HepG2 (cell line): Measurements from ENCODE around the gene TMBIM1. TPM values are rescaled to one million over a fixed set of nuclear protein-coding genes. Genes with fewer than 3 reads are reported as not detected.
A peak's percentile ranks its signal among the peaks of the same experiment; 100 is the strongest.

Experiments used
- ARNTL ChIP-seq: sonication (generic); formaldehyde crosslinking; IDR thresholded peaks from 2 replicates; pipeline ENCODE4 v1.4.0; 2020; ENCODE audit warnings: mild to moderate bottlenecking, missing genetic modification reagents
- DNMT1 ChIP-seq: sonication (generic); formaldehyde crosslinking; IDR thresholded peaks from 2 replicates; pipeline ENCODE4 v1.5.1; 2020; ENCODE audit warnings: mild to moderate bottlenecking, missing genetic modification reagents
- ELF1 ChIP-seq: sonication (generic); formaldehyde crosslinking; IDR thresholded peaks from 2 replicates; pipeline ENCODE4 v1.4.0; 2020; ENCODE audit warnings: missing genetic modification reagents
- ETV5 ChIP-seq: IDR thresholded peaks from 2 replicates; pipeline ENCODE4 v1.6.1; 2018; ENCODE audit warnings: missing biosample characterization, missing genetic modification reagents, inconsistent platforms, borderline replicate concordance
- GABPA ChIP-seq, 2 experiments: IDR thresholded peaks; 2 replicates each; pipeline ENCODE4 v1.6.1; 2011 to 2016; ENCODE audit warnings: low read depth in 2 of 2, low read length in 1 of 2, missing biosample characterization in 1 of 2, missing genetic modification characterization in 1 of 2
- GTF2F1 ChIP-seq: fragments of 150-350 bp; IDR thresholded peaks from 2 replicates; pipeline ENCODE4 v1.6.1; 2014; ENCODE audit warnings: low read length
- GTF3A ChIP-seq: sonication (generic); formaldehyde crosslinking; conservative IDR thresholded peaks from 2 replicates; pipeline ENCODE4 v1.4.0; 2020; ENCODE audit warnings: mild to moderate bottlenecking, missing genetic modification reagents
- HDAC1 ChIP-seq: sonication (generic); formaldehyde crosslinking; IDR thresholded peaks from 2 replicates; pipeline ENCODE4 v1.5.1; 2020; ENCODE audit warnings: mild to moderate bottlenecking, missing genetic modification reagents
- HDAC6 ChIP-seq: fragments of 200-600 bp; sonication (generic); IDR thresholded peaks from 2 replicates; pipeline ENCODE4 v1.7.0; 2017; ENCODE audit warnings: mild to moderate bottlenecking, antibody characterized with exemption, low read length, low read depth
- MAFK ChIP-seq, 2 experiments: IDR thresholded peaks in 1 of 2; conservative IDR thresholded peaks in 1 of 2; 2 replicates each; pipeline ENCODE4 v1.6.1; 2011; ENCODE audit warnings: improper control_type of control experiment in 2 of 2, low read length in 2 of 2
- MAZ ChIP-seq, 2 experiments: sonication (generic) in 1 of 2; formaldehyde crosslinking in 1 of 2; IDR thresholded peaks; 2 replicates each; pipeline versions ENCODE4 v1.5.0 to v1.6.1; 2012 to 2020; ENCODE audit warnings: low read depth in 2 of 2, mild to moderate bottlenecking in 2 of 2, borderline replicate concordance in 1 of 2, improper control_type of control experiment in 1 of 2, low read length in 1 of 2, missing genetic modification reagents in 1 of 2, moderate library complexity in 1 of 2
- MXI1 ChIP-seq: IDR thresholded peaks from 3 replicates; pipeline ENCODE4 v1.6.1; 2012; ENCODE audit warnings: low read depth, low read length, inconsistent platforms, borderline replicate concordance
- PCBP2 ChIP-seq: fragments of 200-400 bp; formaldehyde crosslinking; optimal IDR thresholded peaks from 2 replicates; pipeline ENCODE3; 2018; ENCODE audit warnings: low read length, low read depth; ENCODE audit not compliant: poor library complexity, severe bottlenecking
- PHF5A ChIP-seq: IDR thresholded peaks from one replicate; pipeline ENCODE4 v1.6.1; 2018; ENCODE audit warnings: low read depth, missing genetic modification reagents; ENCODE audit not compliant: unreplicated experiment
- SP1 ChIP-seq, 2 experiments: fragments of 450-650 bp in 1 of 2; sonication (generic) in 1 of 2; formaldehyde crosslinking in 1 of 2; IDR thresholded peaks; 2 replicates each; pipeline versions ENCODE4 v1.4.0 to v1.6.1; 2016 to 2020; ENCODE audit warnings: missing genetic modification reagents in 1 of 2
- TEAD3 ChIP-seq: optimal IDR thresholded peaks from 2 replicates; pipeline ENCODE3; 2016; ENCODE audit warnings: borderline replicate concordance
- YY1 ChIP-seq: IDR thresholded peaks from 2 replicates; pipeline ENCODE4 v1.6.1; 2011; ENCODE audit warnings: low read length, low read depth, moderate library complexity, mild to moderate bottlenecking; ENCODE audit not compliant: insufficient read depth, insufficient replicate concordance
- ZBTB21 ChIP-seq: sonication (generic); formaldehyde crosslinking; IDR thresholded peaks from 2 replicates; pipeline ENCODE4 v1.4.0; 2020; ENCODE audit warnings: missing genetic modification reagents
- ZBTB3 ChIP-seq: sonication (generic); formaldehyde crosslinking; IDR thresholded peaks from 2 replicates; pipeline ENCODE4 v1.4.0; 2020; ENCODE audit warnings: low read depth, mild to moderate bottlenecking, moderate library complexity, missing genetic modification reagents, borderline replicate concordance
- ZNF235 ChIP-seq: sonication (generic); formaldehyde crosslinking; IDR thresholded peaks from 2 replicates; pipeline ENCODE4 v1.8.1; 2023; ENCODE audit warnings: mild to moderate bottlenecking, missing genetic modification reagents, borderline replicate concordance
- ZNF30 ChIP-seq: sonication (generic); formaldehyde crosslinking; IDR thresholded peaks from 2 replicates; pipeline ENCODE4 v1.5.0; 2020; ENCODE audit warnings: mild to moderate bottlenecking, missing genetic modification reagents
- ZNF652 ChIP-seq: IDR thresholded peaks from 2 replicates; pipeline ENCODE4 v1.6.1; 2016; ENCODE audit warnings: low read depth, borderline replicate concordance
- ZNF713 ChIP-seq: sonication (generic); formaldehyde crosslinking; IDR thresholded peaks from 2 replicates; pipeline ENCODE4 v1.4.0; 2020; ENCODE audit warnings: mild to moderate bottlenecking, missing genetic modification reagents
- ZNF891 ChIP-seq: sonication (generic); formaldehyde crosslinking; IDR thresholded peaks from 2 replicates; pipeline ENCODE4 v1.5.0; 2020; ENCODE audit warnings: mild to moderate bottlenecking, missing genetic modification reagents
- polyA plus RNA-seq, 8 experiments: library from polyadenylated mRNA; depleted of rRNA in 3 of 8; stranded (reverse) in 7 of 8; unstranded in 1 of 8; fragments of >200 nt; fragmentation: Illumina TruSeq in 4 of 8; extraction: Trizol in 4 of 8; gene quantifications; 2 replicates each; pipeline versions ENCODE4 v1.2.1 to v1.2.3, GENCODE V29; 2011 to 2016; ENCODE audit warnings: low read depth in 4 of 8, missing spikeins in 1 of 8, mixed read lengths in 1 of 8; ENCODE audit not compliant: insufficient read depth in 1 of 8
- total RNA-seq, 5 experiments: library from RNA; depleted of rRNA; stranded (reverse); fragments of >200 nt; fragmentation: Illumina TruSeq; extraction: Trizol; gene quantifications; 2 replicates each; pipeline ENCODE4 v1.2.3, GENCODE V29; 2016; ENCODE audit warnings: low read depth in 1 of 5
- TF ChIP-seq, protein P1 (sequence below): IDR thresholded peaks from 2 replicates; pipeline ENCODE4 v1.6.1; 2018; ENCODE audit warnings: missing genetic modification reagents, mild to moderate bottlenecking, missing compliant biosample characterization
- TF ChIP-seq, protein P2 (sequence below): sonication (generic); formaldehyde crosslinking; IDR thresholded peaks from 2 replicates; pipeline ENCODE4 v1.5.0; 2020; ENCODE audit warnings: mild to moderate bottlenecking, missing genetic modification reagents

The TMBIM1 gene
- total and polyA plus RNA-seq, 2 of the 13 experiments (the other 11 are each of a cell fraction or from before 2014, with no cell fraction given) = 127 to 139 TPM

DNA sequence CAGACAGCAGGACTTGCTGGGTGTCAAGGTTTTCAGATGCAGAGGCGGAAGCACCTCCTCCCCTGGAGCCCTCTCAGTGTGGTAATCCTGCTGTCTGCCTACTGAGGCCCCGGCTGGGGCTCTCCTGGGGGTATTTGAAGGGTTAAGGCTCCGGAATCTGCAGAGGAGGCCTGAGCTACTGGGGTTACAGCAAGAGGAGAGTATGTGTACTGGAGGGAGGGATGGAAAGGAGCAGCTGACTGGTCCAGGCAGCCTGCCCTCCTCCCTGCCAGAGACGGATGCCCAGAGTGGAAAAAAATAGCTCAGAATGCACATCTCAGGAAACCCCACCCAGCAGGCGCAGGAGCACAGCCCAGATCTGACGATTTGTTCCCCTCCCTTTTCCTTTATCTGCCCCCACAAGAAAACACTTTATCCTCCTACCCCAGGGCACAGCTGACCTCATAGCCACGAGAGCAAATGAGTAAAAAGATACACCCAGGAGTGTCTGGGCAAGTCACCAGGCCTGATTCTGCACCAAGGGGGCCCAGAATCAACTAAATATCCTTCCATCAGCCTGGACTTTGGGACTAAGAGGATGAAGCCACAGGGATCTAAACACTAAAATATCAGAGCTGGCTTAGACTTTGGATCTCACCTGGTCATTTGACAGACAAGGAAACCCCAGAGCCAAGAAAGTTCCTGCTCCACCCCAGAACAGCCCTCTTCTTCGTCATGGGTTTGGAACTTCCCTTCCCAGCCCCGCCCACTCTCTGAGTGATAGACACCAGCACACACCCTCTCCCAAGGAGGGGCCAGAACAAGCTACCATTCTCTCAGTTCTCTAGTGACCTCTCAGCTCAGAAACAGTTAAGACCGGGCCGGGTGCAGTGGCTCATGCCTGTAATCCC, 5.5 kb downstream of the TMBIM1 start (continued):
- TF ChIP-seq ZNF235 (no peak), ZNF713 (CRISPR knock-in tag) (no peak), ARNTL (CRISPR knock-in tag) (0 out of 2 replicates have a peak, but pooled peaks have one; percentile 32), PHF5A (CRISPR knock-in tag) (no peak), ZBTB21 (CRISPR knock-in tag) (0 out of 2 replicates have a peak, but pooled peaks have one; percentile 48), TEAD3 (peak; percentile 64), ELF1 (CRISPR knock-in tag) (no peak), GTF3A (no peak), ZNF891 (CRISPR knock-in tag) (no peak), GABPA (IDR thresholded peaks at IDR 0.05; ENCODE audit: low read depth, low read length) (no peak), GABPA (CRISPR knock-in tag; IDR thresholded peaks at IDR 0.05; ENCODE audit: low read depth) (peak; percentile 52; the same call in 1 of the 2 replicates), ZNF30 (CRISPR knock-in tag) (no peak), MAZ (IDR thresholded peaks at IDR 0.05; ENCODE audit: borderline replicate concordance, low read depth, low read length) (0 out of 2 replicates have a peak, but pooled peaks have one; percentile 26), MAZ (CRISPR knock-in tag; IDR thresholded peaks at IDR 0.05; ENCODE audit: low read depth) (no peak), DNMT1 (CRISPR knock-in tag) (no peak), ZBTB3 (CRISPR knock-in tag) (no peak), HDAC6 (no peak), MXI1 (peak; percentile 53; the same call in 1 of the 3 replicates), MAFK (conservative IDR thresholded peaks at IDR 0.05 in 1 of 2, IDR thresholded peaks at IDR 0.05 in 1 of 2; ENCODE audit: low read length in 2 of 2) (no peak), GTF2F1 (no peak), ETV5 (CRISPR knock-in tag) (peak; percentile 61; the same call in 1 of the 2 replicates), ZNF652 (peak; percentile 87), YY1 (no peak), PCBP2 (no peak), SP1 (IDR thresholded peaks at IDR 0.05) (no peak), SP1 (CRISPR knock-in tag; IDR thresholded peaks at IDR 0.05) (peak; percentile 85), HDAC1 (CRISPR knock-in tag) (peak; percentile 31; the same call in 1 of the 2 replicates)
- TF ChIP-seq, protein P1, sequence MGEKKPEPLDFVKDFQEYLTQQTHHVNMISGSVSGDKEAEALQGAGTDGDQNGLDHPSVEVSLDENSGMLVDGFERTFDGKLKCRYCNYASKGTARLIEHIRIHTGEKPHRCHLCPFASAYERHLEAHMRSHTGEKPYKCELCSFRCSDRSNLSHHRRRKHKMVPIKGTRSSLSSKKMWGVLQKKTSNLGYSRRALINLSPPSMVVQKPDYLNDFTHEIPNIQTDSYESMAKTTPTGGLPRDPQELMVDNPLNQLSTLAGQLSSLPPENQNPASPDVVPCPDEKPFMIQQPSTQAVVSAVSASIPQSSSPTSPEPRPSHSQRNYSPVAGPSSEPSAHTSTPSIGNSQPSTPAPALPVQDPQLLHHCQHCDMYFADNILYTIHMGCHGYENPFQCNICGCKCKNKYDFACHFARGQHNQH (CRISPR knock-in tag) = no peak
- TF ChIP-seq, protein P2, sequence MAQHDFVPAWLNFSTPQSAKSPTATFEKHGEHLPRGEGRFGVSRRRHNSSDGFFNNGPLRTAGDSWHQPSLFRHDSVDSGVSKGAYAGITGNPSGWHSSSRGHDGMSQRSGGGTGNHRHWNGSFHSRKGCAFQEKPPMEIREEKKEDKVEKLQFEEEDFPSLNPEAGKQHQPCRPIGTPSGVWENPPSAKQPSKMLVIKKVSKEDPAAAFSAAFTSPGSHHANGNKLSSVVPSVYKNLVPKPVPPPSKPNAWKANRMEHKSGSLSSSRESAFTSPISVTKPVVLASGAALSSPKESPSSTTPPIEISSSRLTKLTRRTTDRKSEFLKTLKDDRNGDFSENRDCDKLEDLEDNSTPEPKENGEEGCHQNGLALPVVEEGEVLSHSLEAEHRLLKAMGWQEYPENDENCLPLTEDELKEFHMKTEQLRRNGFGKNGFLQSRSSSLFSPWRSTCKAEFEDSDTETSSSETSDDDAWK (CRISPR knock-in tag) = no peak
